HUES6 (cell line): ENCODE data around the gene UBXN2A.

Experiments used
- H3K27ac ChIP-seq: 2 replicates; pipeline ENCODE4 v1.7.0; 2013; ENCODE audit warnings: low read depth, mild to moderate bottlenecking, low read length, inconsistent platforms
- H3K27me3 ChIP-seq: 2 replicates; pipeline ENCODE4 v1.6.1; 2013; ENCODE audit warnings: low read length; ENCODE audit not compliant: control insufficient read depth, insufficient read depth
- H3K36me3 ChIP-seq: 2 replicates; pipeline ENCODE4 v1.6.1; 2013; ENCODE audit warnings: low read length; ENCODE audit not compliant: control insufficient read depth, insufficient read depth
- H3K4me1 ChIP-seq: 2 replicates; pipeline ENCODE4 v1.6.1; 2013; ENCODE audit warnings: low read length; ENCODE audit not compliant: control insufficient read depth, insufficient read depth
- H3K4me3 ChIP-seq: 2 replicates; pipeline ENCODE4 v1.5.1; 2013; ENCODE audit warnings: low read depth, low read length
- H3K9ac ChIP-seq: one replicate; pipeline ENCODE4 v1.6.1; 2013; ENCODE audit warnings: mild to moderate bottlenecking, low read length
- H3K9me3 ChIP-seq: 2 replicates; pipeline ENCODE4 v1.6.1; 2013; ENCODE audit warnings: low read depth, low read length; ENCODE audit not compliant: control insufficient read depth, insufficient read depth

The UBXN2A gene

DNA sequence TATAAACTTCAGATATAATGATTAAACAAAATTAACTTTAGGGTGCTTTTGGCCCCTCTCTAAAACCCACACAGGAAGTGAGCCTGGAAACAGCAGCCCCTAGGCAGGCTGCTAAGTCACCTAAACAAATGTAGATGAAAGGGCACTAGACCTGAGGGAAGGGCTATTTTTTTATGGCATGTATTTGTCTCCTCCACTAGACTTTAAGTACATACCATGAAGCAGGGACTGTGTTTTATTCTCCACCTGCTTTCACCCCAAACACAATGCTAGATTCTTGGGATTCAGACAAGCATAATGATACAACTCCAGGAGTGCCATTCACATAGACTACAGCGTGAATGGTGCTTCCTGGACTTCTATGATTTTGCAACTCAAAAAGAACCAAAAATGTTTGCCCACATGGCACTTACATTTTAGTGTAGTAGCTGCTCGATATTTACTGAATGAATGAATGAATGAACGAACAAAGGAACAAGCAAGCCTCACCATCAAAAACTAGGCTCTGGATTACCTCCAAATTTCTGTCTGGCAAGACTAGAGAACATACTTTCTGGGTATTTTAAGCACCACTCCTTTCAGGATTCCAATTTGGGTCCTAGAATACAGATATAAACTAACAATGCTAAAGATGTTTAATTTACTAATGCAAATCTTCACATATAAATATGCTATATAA, 23.4 kb upstream of the UBXN2A start:
- peaks cover 9% of the 10 kb centered on the region for H3K4me1 ChIP-seq
- H3K9me3 ChIP-seq: no peaks in the 10 kb centered on the region
- H3K4me3 ChIP-seq: no peak overlapping the region
- no peaks in the 10 kb centered on the region for H3K36me3 ChIP-seq
- H3K27ac ChIP-seq: peak overlapping the region; percentile 54
- H3K27me3 ChIP-seq: no peaks in the 10 kb centered on the region
- no peak overlapping the region for H3K9ac ChIP-seq

DNA sequence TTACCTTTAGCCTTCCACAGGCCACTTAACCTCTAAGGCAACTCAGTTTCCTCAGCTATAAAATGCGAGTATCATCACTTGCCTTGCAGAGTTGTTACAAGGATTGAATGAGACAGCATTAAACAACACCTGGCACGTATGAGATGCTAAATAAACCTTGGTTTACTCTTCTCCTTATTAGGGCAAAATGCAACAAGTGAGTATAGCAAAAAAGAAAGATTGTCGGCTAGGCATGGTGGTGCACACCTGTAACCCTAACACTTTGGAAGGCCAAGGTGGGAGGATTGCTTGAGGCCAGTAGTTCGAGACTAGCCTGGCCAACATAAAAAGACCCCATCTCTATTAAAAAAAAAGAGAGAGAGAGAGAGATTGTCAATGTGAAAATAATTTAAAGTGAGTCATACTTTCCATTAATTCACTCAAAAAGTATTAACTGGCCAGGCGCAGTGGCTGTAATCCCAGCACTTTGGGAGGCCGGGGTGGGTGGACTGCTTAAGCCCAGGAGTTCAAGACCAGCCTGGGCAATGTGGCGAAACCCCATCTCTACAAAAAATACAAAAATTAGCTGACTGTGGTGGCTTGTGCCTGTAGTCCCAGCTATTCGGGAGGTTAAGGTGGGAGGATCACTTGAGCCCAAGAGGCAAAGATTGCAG, 21.3 kb upstream of the UBXN2A start:
- H3K27me3 ChIP-seq: no peaks in the 10 kb centered on the region
- H3K9me3 ChIP-seq: no peaks in the 10 kb centered on the region
- no peak overlapping the region for H3K27ac ChIP-seq
- H3K36me3 ChIP-seq: no peaks in the 10 kb centered on the region
- peaks cover 9% of the 10 kb centered on the region for H3K4me1 ChIP-seq
- H3K4me3 ChIP-seq: no peak overlapping the region
- H3K9ac ChIP-seq: no peak overlapping the region

DNA sequence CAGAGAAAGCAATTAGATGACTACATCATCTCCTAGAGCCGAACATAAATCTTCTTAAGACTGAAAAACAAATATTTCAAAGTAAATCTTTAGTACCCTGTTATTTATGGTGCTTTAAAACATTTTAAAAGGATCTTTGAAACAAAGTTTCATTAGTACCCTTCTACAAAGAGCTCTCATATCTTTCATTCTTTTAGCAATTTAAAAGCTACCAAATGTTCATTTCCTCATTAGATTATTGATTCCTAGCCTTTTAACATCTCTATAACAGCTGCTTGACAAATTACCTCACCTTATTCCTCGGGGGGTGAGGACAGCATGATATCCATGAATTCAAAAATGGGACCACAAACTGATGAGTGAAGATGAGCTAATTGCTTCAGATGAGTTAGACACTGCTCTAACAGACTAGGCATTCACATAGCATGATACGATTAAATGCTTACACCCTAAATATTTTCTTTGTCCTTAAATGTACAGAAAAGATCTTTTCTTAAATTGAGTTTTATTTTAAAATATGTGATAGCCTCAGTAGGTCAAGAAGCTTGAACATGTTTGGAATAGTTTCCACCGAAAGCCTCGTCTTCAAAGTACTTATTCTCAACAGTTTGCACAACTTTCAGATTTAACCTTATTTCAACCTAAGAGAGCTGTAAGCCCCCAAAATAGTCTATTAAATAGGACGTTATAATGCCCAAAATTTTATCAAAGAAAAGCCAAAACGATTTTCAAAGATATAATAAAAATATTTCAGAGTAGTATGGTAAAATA, 15.5 kb upstream of the UBXN2A start:
- Histone ChIP-seq H3K36me3 (peaks cover 3% of the 10 kb centered on the region; the same call in 1 of the 2 replicates), H3K4me1 (no peaks in the 10 kb centered on the region), H3K9ac (no peak overlapping the region), H3K27me3 (no peaks in the 10 kb centered on the region), H3K9me3 (no peaks in the 10 kb centered on the region), H3K4me3 (peak overlapping the region; percentile 98; the same call in 1 of the 2 replicates), H3K27ac (no peak overlapping the region)

GRCh38 chr2:23925702-23926289, 14.5 kb upstream of the UBXN2A start:
- H3K4me3 ChIP-seq: peak overlapping the region; percentile 98
- H3K4me1 ChIP-seq: no peaks in the 10 kb centered on the region
- no peaks in the 10 kb centered on the region for H3K9me3 ChIP-seq
- H3K27me3 ChIP-seq: no peaks in the 10 kb centered on the region
- H3K9ac ChIP-seq: peak overlapping the region; percentile 94
- H3K36me3 ChIP-seq: peaks cover 3% of the 10 kb centered on the region; the same call in 1 of the 2 replicates
- peak overlapping the region; percentile 93 for H3K27ac ChIP-seq

GRCh38 chr2:23926290-23926749, 13.9 kb upstream of the UBXN2A start:
- H3K36me3 ChIP-seq: peaks cover 3% of the 10 kb centered on the region
- no peaks in the 10 kb centered on the region for H3K9me3 ChIP-seq
- peak overlapping the region; percentile 98 for H3K4me3 ChIP-seq
- no peaks in the 10 kb centered on the region for H3K27me3 ChIP-seq
- peak overlapping the region; percentile 94 for H3K9ac ChIP-seq
- H3K4me1 ChIP-seq: no peaks in the 10 kb centered on the region
- peak overlapping the region; percentile 93 for H3K27ac ChIP-seq

GRCh38 chr2:23926750-23927571, 13.3 kb upstream of the UBXN2A start, which contains the start of gene ATAD2B:
Gene ATAD2B, minus strand, starts transcription at chr2:23927123. Its CDS starts 353 bp downstream, at chr2:23926770.
- no peaks in the 10 kb centered on the region for H3K9me3 ChIP-seq
- H3K27ac ChIP-seq: peak within 1 kb of the TSS; percentile 93
- no peaks in the 10 kb centered on the region for H3K27me3 ChIP-seq
- H3K4me1 ChIP-seq: no peaks in the 10 kb centered on the region
- H3K9ac ChIP-seq: peak within 1 kb of the TSS; percentile 94
- H3K4me3 ChIP-seq: peak within 1 kb of the TSS; percentile 98
- H3K36me3 ChIP-seq: peaks cover 5% of the 10 kb centered on the region

DNA sequence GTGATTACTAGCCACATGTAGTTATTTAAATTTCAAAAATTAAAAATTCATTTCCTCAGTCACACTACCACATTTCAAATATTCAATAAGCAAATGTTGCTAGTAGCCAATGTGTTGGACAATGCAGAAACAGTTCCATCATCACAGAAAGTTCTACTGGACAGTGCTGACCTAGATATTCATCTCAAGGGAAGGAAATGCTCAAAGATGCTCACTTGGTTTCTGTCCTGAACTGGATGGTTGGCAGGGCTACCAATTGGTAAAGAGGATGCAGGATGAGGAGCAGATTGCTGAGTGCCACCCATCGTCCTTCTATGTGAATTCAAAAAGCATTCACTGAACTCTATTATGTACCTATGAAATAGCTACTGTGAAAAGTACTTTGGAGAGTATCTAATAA, 6.0 kb upstream of the UBXN2A start:
- H3K27ac ChIP-seq: no peak overlapping the region
- no peak overlapping the region for H3K9ac ChIP-seq
- H3K4me1 ChIP-seq: peaks cover 4% of the 10 kb centered on the region; the same call in 1 of the 2 replicates

GRCh38 chr2:23940718-23941620, 706 bp downstream of the UBXN2A start:
- H3K36me3 ChIP-seq: no peaks in the 10 kb centered on the region
- H3K4me1 ChIP-seq: peaks cover 19% of the 10 kb centered on the region; the same call in 1 of the 2 replicates
- no peaks in the 10 kb centered on the region for H3K27me3 ChIP-seq
- H3K27ac ChIP-seq: no peak overlapping the region
- peak overlapping the region; percentile 82 for H3K9ac ChIP-seq
- H3K4me3 ChIP-seq: peak overlapping the region; percentile 67
- no peaks in the 10 kb centered on the region for H3K9me3 ChIP-seq

More for the DNA sequence above, 6.0 kb upstream of the UBXN2A start:
- Histone ChIP-seq H3K9me3 (no peaks in the 10 kb centered on the region), H3K27me3 (no peaks in the 10 kb centered on the region), H3K4me3 (no peak overlapping the region), H3K36me3 (peaks cover 3% of the 10 kb centered on the region)

GRCh38 chr2:23941644-23942043, 1.4 kb downstream of the UBXN2A start:
- no peak overlapping the region for H3K27ac ChIP-seq
- H3K9ac ChIP-seq: peak overlapping the region; percentile 82
- no peaks in the 10 kb centered on the region for H3K27me3 ChIP-seq
- H3K4me3 ChIP-seq: peak overlapping the region; percentile 67
- H3K36me3 ChIP-seq: no peaks in the 10 kb centered on the region
- H3K4me1 ChIP-seq: peaks cover 19% of the 10 kb centered on the region; the same call in 1 of the 2 replicates
- H3K9me3 ChIP-seq: no peaks in the 10 kb centered on the region
